ENCODE data around the gene OSBPL7.

GRCh38 chr17:47856830-47857229 lies 35.2 kb upstream of the OSBPL7 start:
- TF ChIP-seq CTCF (IDR thresholded peaks at IDR 0.05) (no peak), POLR2A (IDR thresholded peaks at IDR 0.05) (no peak)
